ENCODE measurements around the gene PDLIM1. TPM values are rescaled to one million over a fixed set of nuclear protein-coding genes. Genes with fewer than 3 reads are reported as not detected.

The PDLIM1 gene
- total and polyA plus RNA-seq, 2 of the 13 experiments (the other 11 are each of a cell fraction or from before 2014, with no cell fraction given) = 119 to 123 TPM

DNA sequence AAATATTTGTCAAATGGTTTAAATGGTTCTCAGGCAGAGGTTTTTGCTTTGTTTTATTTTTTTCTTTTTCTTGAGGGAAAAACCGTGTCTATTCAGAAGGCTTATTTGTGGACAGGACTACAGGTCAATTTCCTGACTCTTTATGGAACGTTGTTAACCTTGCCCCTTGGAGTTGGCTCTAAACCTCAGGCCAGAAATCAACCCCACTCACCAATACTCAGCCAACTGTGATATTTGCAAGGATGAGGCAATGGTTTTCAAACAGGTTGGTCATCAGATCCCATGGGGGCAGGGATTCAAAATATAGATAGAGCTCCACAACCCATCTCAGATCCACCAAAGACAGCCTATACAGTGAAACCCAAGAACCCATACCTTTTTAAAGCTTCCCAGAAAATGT, 10.2 kb downstream of the PDLIM1 start:
- Histone ChIP-seq H3K9ac (ENCODE audit: insufficient read depth, low read depth, low read length) (peak overlapping the region; percentile 37; the same call in 1 of the 2 replicates), H3K4me1 (ENCODE audit: insufficient read depth, low read length) (peaks cover 100% of the 10 kb centered on the region), H3K79me2 (ENCODE audit: insufficient read depth, low read length) (peaks cover 100% of the 10 kb centered on the region), H3K27me3 (ENCODE audit: control insufficient read depth in 1 of 2, insufficient read depth in 2 of 2, low read length in 2 of 2) (no peaks in the 10 kb centered on the region), H3K36me3 (replicated peaks in 1 of 2; ENCODE audit: control insufficient read depth in 1 of 2, insufficient read depth in 2 of 2, low read length in 2 of 2) (peaks cover 2 to 3% of the 10 kb centered on the region in 2 experiments; a peak in 2 of 5 replicates), H3K27ac (ENCODE audit: extremely low read length, insufficient read depth, low read length) (peak overlapping the region; percentile 68), H2AFZ (ENCODE audit: low read length) (no peak overlapping the region), H3K4me2 (ENCODE audit: low read depth, low read length) (peak overlapping the region; percentile 44), H4K20me1 (ENCODE audit: insufficient read depth, low read length) (peaks cover 12% of the 10 kb centered on the region; the same call in 1 of the 2 replicates), H3K9me3 (ENCODE audit: low read length) (no peaks in the 10 kb centered on the region), H3K4me3 (replicated peaks in 1 of 3; ENCODE audit: insufficient read depth in 1 of 3, low read depth in 2 of 3, low read length in 3 of 3) (no peak overlapping the region)
- intact Hi-C loops (cut with micrococcal nuclease; ENCODE audit: unreplicated experiment) (no loop called here), in situ Hi-C loops (cut with HindIII; ENCODE audit: extremely low pct_ligation_motif_present, low pct_unique_long_range_greater_than_20kb) (no loop called here)
- WGBS (ENCODE audit: low lambda C conversion rate) = 0% methylated on average over 2 of the region's 2 CpGs
- POLR2A ChIA-PET = interaction anchor here (0.9 to 5.9 kb wide), 2 partner anchors 9 to 66 kb away, joined by 3 to 41 read pairs; partner anchors contain the start of gene PDLIM1
- CTCF ChIA-PET (ENCODE audit: low intra/inter-chr PET ratio, low total read pairs) = no interaction called here
- DNase-seq (ENCODE audit: low spot score) (peak; percentile 74), FAIRE-seq (peak; percentile 50), ATAC-seq (peak; percentile 52)
- no TSS peak for BruUV-seq (replicated peaks)
- TF ChIP-seq POGZ (CRISPR knock-in tag; IDR thresholded peaks at IDR 0.05) (0 out of 2 replicates have a peak, but pooled peaks have one; percentile 13), KMT2A (CRISPR knock-in tag; IDR thresholded peaks at IDR 0.05) (no peak), GZF1 (CRISPR knock-in tag; IDR thresholded peaks at IDR 0.05) (no peak), HCFC1 (IDR thresholded peaks at IDR 0.05; ENCODE audit: low read depth, low read length) (no peak), ZBTB7A (CRISPR knock-in tag; IDR thresholded peaks at IDR 0.05) (no peak), SOX6 (IDR thresholded peaks at IDR 0.05) (no peak), SOX6 (CRISPR knock-in tag; IDR thresholded peaks at IDR 0.05) (peak; percentile 52; the same call in 1 of the 2 replicates), HNRNPL (IDR thresholded peaks at IDR 0.05; ENCODE audit: low read depth, low read length) (no peak), SPEN (CRISPR knock-in tag; IDR thresholded peaks at IDR 0.05; ENCODE audit: low read depth) (no peak), ZNF33A (CRISPR knock-in tag; IDR thresholded peaks at IDR 0.05; ENCODE audit: borderline replicate concordance) (no peak)
- TF ChIP-seq, protein P1, sequence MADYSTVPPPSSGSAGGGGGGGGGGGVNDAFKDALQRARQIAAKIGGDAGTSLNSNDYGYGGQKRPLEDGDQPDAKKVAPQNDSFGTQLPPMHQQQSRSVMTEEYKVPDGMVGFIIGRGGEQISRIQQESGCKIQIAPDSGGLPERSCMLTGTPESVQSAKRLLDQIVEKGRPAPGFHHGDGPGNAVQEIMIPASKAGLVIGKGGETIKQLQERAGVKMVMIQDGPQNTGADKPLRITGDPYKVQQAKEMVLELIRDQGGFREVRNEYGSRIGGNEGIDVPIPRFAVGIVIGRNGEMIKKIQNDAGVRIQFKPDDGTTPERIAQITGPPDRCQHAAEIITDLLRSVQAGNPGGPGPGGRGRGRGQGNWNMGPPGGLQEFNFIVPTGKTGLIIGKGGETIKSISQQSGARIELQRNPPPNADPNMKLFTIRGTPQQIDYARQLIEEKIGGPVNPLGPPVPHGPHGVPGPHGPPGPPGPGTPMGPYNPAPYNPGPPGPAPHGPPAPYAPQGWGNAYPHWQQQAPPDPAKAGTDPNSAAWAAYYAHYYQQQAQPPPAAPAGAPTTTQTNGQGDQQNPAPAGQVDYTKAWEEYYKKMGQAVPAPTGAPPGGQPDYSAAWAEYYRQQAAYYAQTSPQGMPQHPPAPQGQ (CRISPR knock-in tag; IDR thresholded peaks at IDR 0.05; ENCODE audit: borderline replicate concordance) = no peak
- TF ChIP-seq, protein P2, sequence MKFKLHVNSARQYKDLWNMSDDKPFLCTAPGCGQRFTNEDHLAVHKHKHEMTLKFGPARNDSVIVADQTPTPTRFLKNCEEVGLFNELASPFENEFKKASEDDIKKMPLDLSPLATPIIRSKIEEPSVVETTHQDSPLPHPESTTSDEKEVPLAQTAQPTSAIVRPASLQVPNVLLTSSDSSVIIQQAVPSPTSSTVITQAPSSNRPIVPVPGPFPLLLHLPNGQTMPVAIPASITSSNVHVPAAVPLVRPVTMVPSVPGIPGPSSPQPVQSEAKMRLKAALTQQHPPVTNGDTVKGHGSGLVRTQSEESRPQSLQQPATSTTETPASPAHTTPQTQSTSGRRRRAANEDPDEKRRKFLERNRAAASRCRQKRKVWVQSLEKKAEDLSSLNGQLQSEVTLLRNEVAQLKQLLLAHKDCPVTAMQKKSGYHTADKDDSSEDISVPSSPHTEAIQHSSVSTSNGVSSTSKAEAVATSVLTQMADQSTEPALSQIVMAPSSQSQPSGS (CRISPR knock-in tag; IDR thresholded peaks at IDR 0.05) = no peak
- TF ChIP-seq, protein P3, sequence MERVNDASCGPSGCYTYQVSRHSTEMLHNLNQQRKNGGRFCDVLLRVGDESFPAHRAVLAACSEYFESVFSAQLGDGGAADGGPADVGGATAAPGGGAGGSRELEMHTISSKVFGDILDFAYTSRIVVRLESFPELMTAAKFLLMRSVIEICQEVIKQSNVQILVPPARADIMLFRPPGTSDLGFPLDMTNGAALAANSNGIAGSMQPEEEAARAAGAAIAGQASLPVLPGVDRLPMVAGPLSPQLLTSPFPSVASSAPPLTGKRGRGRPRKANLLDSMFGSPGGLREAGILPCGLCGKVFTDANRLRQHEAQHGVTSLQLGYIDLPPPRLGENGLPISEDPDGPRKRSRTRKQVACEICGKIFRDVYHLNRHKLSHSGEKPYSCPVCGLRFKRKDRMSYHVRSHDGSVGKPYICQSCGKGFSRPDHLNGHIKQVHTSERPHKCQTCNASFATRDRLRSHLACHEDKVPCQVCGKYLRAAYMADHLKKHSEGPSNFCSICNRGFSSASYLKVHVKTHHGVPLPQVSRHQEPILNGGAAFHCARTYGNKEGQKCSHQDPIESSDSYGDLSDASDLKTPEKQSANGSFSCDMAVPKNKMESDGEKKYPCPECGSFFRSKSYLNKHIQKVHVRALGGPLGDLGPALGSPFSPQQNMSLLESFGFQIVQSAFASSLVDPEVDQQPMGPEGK (CRISPR knock-in tag; IDR thresholded peaks at IDR 0.05) = no peak
- TF ChIP-seq, protein P4, sequence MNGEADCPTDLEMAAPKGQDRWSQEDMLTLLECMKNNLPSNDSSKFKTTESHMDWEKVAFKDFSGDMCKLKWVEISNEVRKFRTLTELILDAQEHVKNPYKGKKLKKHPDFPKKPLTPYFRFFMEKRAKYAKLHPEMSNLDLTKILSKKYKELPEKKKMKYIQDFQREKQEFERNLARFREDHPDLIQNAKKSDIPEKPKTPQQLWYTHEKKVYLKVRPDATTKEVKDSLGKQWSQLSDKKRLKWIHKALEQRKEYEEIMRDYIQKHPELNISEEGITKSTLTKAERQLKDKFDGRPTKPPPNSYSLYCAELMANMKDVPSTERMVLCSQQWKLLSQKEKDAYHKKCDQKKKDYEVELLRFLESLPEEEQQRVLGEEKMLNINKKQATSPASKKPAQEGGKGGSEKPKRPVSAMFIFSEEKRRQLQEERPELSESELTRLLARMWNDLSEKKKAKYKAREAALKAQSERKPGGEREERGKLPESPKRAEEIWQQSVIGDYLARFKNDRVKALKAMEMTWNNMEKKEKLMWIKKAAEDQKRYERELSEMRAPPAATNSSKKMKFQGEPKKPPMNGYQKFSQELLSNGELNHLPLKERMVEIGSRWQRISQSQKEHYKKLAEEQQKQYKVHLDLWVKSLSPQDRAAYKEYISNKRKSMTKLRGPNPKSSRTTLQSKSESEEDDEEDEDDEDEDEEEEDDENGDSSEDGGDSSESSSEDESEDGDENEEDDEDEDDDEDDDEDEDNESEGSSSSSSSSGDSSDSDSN (CRISPR knock-in tag; IDR thresholded peaks at IDR 0.05) = no peak
